ENCODE data around the gene RAB17. TPM values are rescaled to one million over a fixed set of nuclear protein-coding genes. Genes with fewer than 3 reads are reported as not detected.

Gene RAB17
- total RNA-seq, 2 donors from 2014 or later: 12.6 to 13.6 TPM

DNA sequence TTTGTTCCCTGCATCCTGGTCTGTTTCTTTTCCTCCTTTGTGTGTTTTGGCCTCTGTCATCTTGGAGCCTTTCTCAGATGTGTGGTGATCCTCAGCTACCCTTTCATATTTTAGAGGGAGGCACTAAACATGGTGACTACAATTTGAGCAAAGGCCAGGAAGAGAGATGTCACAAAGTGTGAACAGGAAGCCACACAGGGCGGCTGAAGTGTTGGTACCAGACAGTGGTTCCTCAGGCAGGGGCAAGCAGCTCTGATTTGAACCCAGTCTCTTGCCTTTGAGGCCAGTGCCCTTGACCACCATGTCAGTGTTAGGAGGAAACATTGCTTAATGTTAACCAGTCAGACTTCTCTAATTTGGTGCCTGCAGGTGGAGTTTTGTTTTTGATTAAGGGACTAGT lies 46.0 kb upstream of the RAB17 start:
- H3K4me3 ChIP-seq: no peak overlapping the region
- no peaks in the 10 kb centered on the region for H3K27me3 ChIP-seq (replicated peaks; ENCODE audit: insufficient read depth)
- H3K9me3 ChIP-seq: no peaks in the 10 kb centered on the region
- H3K27ac ChIP-seq: no peak overlapping the region
- DNase-seq (ENCODE audit: low spot score): no peak
- no peaks in the 10 kb centered on the region for H3K36me3 ChIP-seq
- no peaks in the 10 kb centered on the region for H3K4me1 ChIP-seq (replicated peaks)
- WGBS: 100% methylated on average over 1 of the region's 1 CpG
- TF ChIP-seq POLR2A (IDR thresholded peaks at IDR 0.05) (no peak), POLR2AphosphoS5 (IDR thresholded peaks at IDR 0.05) (no peak)
- intact Hi-C loops (cut with DNase I): no loop called here

DNA sequence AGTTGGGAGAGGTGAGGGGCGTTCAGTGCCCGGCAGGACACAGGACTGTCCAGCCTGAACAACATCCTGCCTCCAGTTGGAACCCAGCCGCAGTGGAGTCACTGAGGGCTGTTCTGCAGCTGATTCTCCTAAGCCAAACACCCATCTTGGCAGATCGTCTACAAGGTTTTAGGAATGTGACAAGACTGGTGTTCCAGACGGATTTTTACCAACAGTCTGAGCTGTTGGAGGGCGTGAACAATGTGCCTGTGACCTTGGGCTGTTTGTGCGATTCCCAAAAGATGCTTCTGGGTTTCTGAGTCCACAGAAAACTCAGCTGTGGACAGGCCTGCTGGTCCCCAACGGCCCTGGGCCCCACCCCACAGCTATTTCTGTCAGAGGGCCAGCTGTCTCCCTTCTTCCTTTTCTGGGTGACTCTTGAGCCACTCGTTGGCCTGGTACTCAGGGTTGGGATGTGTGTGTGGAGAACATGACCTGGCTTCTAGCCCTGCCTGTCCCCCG lies 42.6 kb upstream of the RAB17 start:
- Histone ChIP-seq H3K27ac (no peak overlapping the region), H3K27me3 (replicated peaks; ENCODE audit: insufficient read depth) (no peaks in the 10 kb centered on the region), H3K36me3 (no peaks in the 10 kb centered on the region), H3K9me3 (no peaks in the 10 kb centered on the region), H3K4me3 (no peak overlapping the region), H3K4me1 (replicated peaks) (peaks cover 9% of the 10 kb centered on the region)
- TF ChIP-seq POLR2AphosphoS5 (IDR thresholded peaks at IDR 0.05) (no peak), POLR2A (IDR thresholded peaks at IDR 0.05) (no peak)
- TF ChIP-seq, protein P1, sequence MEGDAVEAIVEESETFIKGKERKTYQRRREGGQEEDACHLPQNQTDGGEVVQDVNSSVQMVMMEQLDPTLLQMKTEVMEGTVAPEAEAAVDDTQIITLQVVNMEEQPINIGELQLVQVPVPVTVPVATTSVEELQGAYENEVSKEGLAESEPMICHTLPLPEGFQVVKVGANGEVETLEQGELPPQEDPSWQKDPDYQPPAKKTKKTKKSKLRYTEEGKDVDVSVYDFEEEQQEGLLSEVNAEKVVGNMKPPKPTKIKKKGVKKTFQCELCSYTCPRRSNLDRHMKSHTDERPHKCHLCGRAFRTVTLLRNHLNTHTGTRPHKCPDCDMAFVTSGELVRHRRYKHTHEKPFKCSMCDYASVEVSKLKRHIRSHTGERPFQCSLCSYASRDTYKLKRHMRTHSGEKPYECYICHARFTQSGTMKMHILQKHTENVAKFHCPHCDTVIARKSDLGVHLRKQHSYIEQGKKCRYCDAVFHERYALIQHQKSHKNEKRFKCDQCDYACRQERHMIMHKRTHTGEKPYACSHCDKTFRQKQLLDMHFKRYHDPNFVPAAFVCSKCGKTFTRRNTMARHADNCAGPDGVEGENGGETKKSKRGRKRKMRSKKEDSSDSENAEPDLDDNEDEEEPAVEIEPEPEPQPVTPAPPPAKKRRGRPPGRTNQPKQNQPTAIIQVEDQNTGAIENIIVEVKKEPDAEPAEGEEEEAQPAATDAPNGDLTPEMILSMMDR (IDR thresholded peaks at IDR 0.05): no peak
- intact Hi-C loops (cut with DNase I): no loop called here
- WGBS: 63% methylated on average over 9 of the region's 10 CpGs
- DNase-seq (ENCODE audit: low spot score): no peak

DNA sequence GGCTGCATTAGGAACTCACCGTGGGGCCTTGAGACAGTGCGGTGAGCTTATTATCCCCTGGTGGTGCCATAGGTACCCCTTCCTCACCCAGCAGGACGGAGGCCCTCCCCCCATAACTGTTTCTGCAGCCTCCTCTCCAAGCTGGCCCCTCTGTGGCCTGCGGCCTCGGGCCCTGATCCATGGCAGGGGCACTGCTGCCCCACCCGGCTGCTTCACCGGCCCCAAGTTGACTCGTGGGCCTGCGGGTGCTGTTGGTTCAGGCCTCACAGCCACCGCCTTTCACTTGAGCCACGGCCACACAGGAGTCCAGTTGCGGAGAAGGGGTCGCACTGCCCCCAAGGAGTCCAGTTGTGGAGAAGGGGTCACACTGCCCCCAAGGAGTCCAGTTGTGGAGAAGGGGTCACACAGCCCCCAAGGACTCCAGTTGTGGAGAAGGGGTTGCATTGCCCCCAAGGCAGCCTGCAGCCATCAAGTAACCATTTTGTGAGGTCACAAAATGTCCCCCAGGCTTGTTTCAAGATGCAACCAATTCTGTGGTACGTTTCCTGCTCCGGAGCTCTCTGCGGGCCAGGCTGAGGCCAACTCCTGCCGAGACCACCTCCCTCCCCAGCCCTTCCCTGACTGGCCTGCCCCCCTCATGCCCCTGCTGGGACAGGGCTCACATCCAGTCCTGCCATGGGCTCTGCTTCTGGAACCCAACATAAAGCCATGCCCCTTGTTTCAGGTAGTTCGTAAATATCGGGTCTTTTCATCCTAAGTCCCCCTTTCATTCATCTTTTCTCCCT lies 41.5 kb upstream of the RAB17 start:
- TF ChIP-seq POLR2AphosphoS5 (IDR thresholded peaks at IDR 0.05): no peak
- no peak for TF ChIP-seq POLR2A (IDR thresholded peaks at IDR 0.05)
- TF ChIP-seq, protein P1 (IDR thresholded peaks at IDR 0.05): no peak
- WGBS: 86% methylated on average over 19 of the region's 19 CpGs
- H3K4me1 ChIP-seq (replicated peaks): peaks cover 9% of the 10 kb centered on the region
- no peaks in the 10 kb centered on the region for H3K9me3 ChIP-seq
- no peaks in the 10 kb centered on the region for H3K27me3 ChIP-seq (replicated peaks; ENCODE audit: insufficient read depth)
- H3K27ac ChIP-seq: no peak overlapping the region
- H3K36me3 ChIP-seq: no peaks in the 10 kb centered on the region
- intact Hi-C loops (cut with DNase I): no loop called here
- no peak overlapping the region for H3K4me3 ChIP-seq
- no peak for DNase-seq (ENCODE audit: low spot score)

DNA sequence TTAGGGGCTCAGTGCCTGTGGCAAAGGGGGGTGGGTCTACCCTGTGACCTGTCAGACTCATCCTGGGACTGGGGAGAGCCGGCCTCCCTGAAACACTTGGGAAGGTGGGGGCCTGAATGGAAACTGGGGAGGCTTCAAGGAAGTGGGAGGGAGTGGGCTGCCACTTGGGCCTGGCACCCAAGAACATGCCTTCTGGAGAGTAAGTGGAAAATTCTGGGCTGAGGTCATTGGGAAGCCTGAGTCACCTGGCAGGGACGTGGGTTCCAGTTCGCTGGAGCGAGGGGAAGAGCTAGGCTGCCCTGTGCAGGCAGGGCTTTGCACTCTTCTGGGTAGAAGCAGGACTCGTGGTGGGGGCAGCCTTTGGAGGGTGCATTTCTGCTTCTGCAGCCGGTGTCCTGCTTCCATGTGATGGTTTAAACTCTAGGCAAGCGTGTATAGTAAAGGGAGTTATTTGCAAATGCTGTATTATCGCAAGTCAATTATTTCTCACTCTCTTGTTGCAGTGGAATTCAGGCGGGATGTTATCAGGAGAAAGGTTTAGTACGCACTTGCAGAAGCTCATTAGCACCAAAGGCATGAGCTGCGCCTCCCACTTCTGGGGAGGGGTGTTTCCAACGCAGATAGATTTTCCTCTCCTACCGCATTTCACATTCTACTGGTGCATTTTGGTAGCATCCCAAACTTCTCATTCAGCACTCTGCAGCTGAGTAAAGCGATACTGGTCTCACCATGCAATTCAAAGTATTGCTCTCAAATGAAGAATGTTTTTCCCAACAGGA lies 40.7 kb upstream of the RAB17 start:
- peaks cover 9% of the 10 kb centered on the region for H3K4me1 ChIP-seq (replicated peaks)
- H3K9me3 ChIP-seq: no peaks in the 10 kb centered on the region
- H3K36me3 ChIP-seq: no peaks in the 10 kb centered on the region
- 92% methylated on average over 14 of the region's 14 CpGs for WGBS
- TF ChIP-seq POLR2A (IDR thresholded peaks at IDR 0.05) (no peak), POLR2AphosphoS5 (IDR thresholded peaks at IDR 0.05) (no peak)
- TF ChIP-seq, protein P1 (IDR thresholded peaks at IDR 0.05): no peak
- H3K4me3 ChIP-seq: no peak overlapping the region
- no peak overlapping the region for H3K27ac ChIP-seq
- H3K27me3 ChIP-seq (replicated peaks; ENCODE audit: insufficient read depth): no peaks in the 10 kb centered on the region
- intact Hi-C loops (cut with DNase I): no loop called here
- no peak for DNase-seq (ENCODE audit: low spot score)

DNA sequence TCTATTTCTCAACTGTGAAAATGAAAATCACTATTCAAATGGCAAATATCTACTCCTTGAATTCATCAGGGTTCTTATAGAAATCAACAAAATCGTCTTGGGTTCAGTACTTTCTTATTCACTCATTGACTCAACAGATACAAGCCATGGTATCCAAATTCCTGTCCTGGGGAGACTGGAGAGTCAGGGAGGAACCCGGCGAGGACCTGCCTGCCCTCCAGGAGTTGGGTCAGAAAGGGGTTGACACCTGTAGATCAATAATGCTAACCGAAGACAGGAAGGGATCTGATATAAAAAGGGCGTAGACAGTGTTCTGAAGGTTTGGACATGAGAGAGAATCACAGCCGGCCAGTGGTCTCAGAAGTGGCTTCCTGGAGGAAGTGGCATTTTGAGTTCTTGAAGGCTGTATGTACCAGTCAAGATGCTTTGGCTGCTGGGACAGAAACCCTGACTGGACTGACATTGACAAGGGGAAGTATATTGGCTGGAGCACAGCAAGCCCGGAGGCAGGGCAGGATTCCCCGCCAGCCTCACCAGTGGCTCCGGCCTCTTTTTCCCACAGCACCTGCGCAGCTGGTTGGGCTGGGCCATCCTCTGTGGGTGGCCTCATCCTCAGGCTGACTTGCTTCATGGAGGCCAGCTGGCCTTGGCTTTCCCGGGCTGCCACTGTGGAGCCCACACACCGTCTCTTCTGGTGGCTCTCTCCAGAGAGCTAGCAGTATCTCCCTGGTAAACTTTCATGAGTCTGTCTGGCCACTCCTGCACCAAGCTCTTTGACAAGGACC lies 39.9 kb upstream of the RAB17 start:
- WGBS: 84% methylated on average over 12 of the region's 12 CpGs
- Histone ChIP-seq H3K4me3 (no peak overlapping the region), H3K9me3 (no peaks in the 10 kb centered on the region), H3K4me1 (replicated peaks) (peaks cover 9% of the 10 kb centered on the region), H3K27ac (no peak overlapping the region), H3K27me3 (replicated peaks; ENCODE audit: insufficient read depth) (no peaks in the 10 kb centered on the region), H3K36me3 (no peaks in the 10 kb centered on the region)
- intact Hi-C loops (cut with DNase I): no loop called here
- TF ChIP-seq POLR2AphosphoS5 (IDR thresholded peaks at IDR 0.05) (no peak), POLR2A (IDR thresholded peaks at IDR 0.05) (no peak)
- TF ChIP-seq, protein P1 (IDR thresholded peaks at IDR 0.05): no peak
- DNase-seq (ENCODE audit: low spot score): no peak

Data from prostate gland (tissue), 2 donors.